ENCODE results near the gene UST.
"Not testable (repeated sequence)": the region's sequence is repeated elsewhere in the genome, so short reads cannot be mapped to it uniquely, and the experiment has no call there.

Gene UST

GRCh38 chr6:149090937-149091336 is 344.1 kb downstream of the UST start:
- DNase-seq, result no peak

- DNase-seq, result peak; percentile 89
Measured at GRCh38 chr6:149093643-149094042, 346.8 kb downstream of the UST start.

GRCh38 chr6:149094156-149094555 is 347.3 kb downstream of the UST start:
- DNase-seq, result peak; percentile 51

- peak; percentile 63 for DNase-seq
Measured at GRCh38 chr6:149094934-149095351, 348.1 kb downstream of the UST start.

- no peak for DNase-seq
Measured at GRCh38 chr6:149095842-149096241, 349.0 kb downstream of the UST start.

GRCh38 chr6:149097794-149098193 is 351.0 kb downstream of the UST start:
- DNase-seq, result no peak

- DNase-seq, result no peak
Measured at GRCh38 chr6:149098700-149099276, 352.0 kb downstream of the UST start.

GRCh38 chr6:149102324-149102723 is 355.5 kb downstream of the UST start:
- no peak for DNase-seq

- not testable (repeated sequence) for DNase-seq
Measured at GRCh38 chr6:149103950-149104349, 357.1 kb downstream of the UST start.

GRCh38 chr6:149107520-149107919 is 360.7 kb downstream of the UST start:
- DNase-seq, result no peak

GRCh38 chr6:149108038-149108748 is 361.4 kb downstream of the UST start:
- DNase-seq, result no peak

- DNase-seq, result no peak
Measured at GRCh38 chr6:149108749-149109100, 361.9 kb downstream of the UST start.

- no peak for DNase-seq
Measured at GRCh38 chr6:149109397-149110070, 362.7 kb downstream of the UST start.

- no peak for DNase-seq
Measured at GRCh38 chr6:149111556-149112115, 364.8 kb downstream of the UST start.

- DNase-seq, result no peak
Measured at GRCh38 chr6:149112976-149113375, 366.1 kb downstream of the UST start.

- DNase-seq, result no peak
Measured at GRCh38 chr6:149114167-149114566, 367.3 kb downstream of the UST start.

GRCh38 chr6:149118737-149119653 is 372.2 kb downstream of the UST start:
- DNase-seq, result no peak

- DNase-seq, result no peak
Measured at GRCh38 chr6:149122850-149123821, 376.3 kb downstream of the UST start.

- DNase-seq, result no peak
Measured at GRCh38 chr6:149125309-149125708, 378.5 kb downstream of the UST start.

Data from fibroblast of skin of scalp (primary cell).